ENCODE measurements around the gene C22orf15. TPM values are rescaled to one million over a fixed set of nuclear protein-coding genes. Genes with fewer than 3 reads are reported as not detected.

Gene C22orf15
- total RNA-seq, 1 donor from 2014 or later, result under 0.01 TPM

- peak; percentile 78 to 82 for DNase-seq (ENCODE audit: low read depth in 2 of 2)
Measured at GRCh38 chr22:23750714-23751440, 11.9 kb upstream of the C22orf15 start, which contains the start of gene ZNF70. ZNF70 (minus strand) TSS chr22:23751112; CDS start chr22:23745140, 5,972 bp downstream.

GRCh38 chr22:23751441-23751996 lies 11.3 kb upstream of the C22orf15 start:
- no peak for DNase-seq (ENCODE audit: low read depth in 2 of 2)

DNA sequence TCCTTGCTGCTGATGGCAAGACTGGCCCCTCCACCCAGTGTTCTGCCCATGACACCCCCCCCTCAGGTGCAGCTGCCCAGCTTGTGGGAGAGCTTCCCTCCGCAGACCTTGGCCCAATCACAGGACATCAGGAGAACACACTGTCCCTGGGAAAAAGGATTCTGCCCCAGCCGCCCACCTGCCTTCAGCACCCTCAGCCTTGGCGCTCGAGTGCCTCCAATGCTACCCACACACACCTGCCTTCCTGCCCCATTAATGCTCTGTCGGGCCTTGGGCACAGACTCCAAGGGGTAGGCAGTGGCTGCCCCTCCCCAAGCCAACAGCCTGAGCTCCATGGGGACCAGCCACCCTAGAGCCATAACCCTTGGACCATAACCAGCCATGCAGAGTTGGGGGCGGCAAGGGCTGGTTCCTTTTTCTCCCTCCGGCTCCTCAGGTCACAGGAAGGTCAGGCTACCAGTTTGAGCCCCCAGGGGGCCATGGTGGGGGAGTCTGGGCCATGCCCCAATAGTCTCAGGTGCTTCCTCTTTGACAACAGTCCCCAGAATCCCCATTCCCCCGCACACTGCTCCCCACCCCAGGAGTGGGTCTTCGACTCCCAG lies 10.6 kb upstream of the C22orf15 start:
- DNase-seq (ENCODE audit: low read depth in 2 of 2), result no peak

- no peak for DNase-seq (ENCODE audit: low read depth in 2 of 2)
Measured at GRCh38 chr22:23752750-23753149, 10.0 kb upstream of the C22orf15 start.

GRCh38 chr22:23753385-23753784 lies 9.4 kb upstream of the C22orf15 start:
- DNase-seq (ENCODE audit: low read depth in 2 of 2), result no peak

GRCh38 chr22:23754220-23754919 lies 8.4 kb upstream of the C22orf15 start, which contains the start of gene VPREB3:
VPREB3 (minus strand) TSS chr22:23754425; CDS start chr22:23754363, 62 bp downstream.
- no peak for DNase-seq (ENCODE audit: low read depth in 2 of 2)

GRCh38 chr22:23754980-23755636 lies 7.7 kb upstream of the C22orf15 start:
- DNase-seq (ENCODE audit: low read depth in 2 of 2), result peak; percentile 24 to 91

- DNase-seq (ENCODE audit: low read depth in 2 of 2), result no peak
Measured at GRCh38 chr22:23755711-23756110, 7.1 kb upstream of the C22orf15 start.

DNA sequence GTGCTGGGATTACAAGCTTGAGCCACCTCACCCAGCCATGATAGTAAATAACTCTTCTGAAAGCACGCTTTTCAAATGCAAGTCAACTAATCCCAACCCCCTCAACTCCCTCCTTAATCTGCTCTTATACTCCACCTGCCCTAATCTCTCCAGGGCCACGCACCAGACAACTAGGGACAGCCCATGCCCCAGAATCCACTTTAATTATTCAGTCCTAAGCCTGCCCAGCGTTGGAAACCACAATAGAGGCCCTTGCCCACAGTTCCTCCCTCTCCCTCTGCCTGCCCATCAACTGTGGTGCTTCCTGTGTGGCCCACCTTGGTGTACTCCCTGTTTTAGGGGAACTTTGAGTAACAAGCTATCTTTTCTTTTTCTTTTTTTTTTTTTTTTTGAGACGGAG lies 5.9 kb upstream of the C22orf15 start:
- no peak for DNase-seq (ENCODE audit: low read depth in 2 of 2)

DNA sequence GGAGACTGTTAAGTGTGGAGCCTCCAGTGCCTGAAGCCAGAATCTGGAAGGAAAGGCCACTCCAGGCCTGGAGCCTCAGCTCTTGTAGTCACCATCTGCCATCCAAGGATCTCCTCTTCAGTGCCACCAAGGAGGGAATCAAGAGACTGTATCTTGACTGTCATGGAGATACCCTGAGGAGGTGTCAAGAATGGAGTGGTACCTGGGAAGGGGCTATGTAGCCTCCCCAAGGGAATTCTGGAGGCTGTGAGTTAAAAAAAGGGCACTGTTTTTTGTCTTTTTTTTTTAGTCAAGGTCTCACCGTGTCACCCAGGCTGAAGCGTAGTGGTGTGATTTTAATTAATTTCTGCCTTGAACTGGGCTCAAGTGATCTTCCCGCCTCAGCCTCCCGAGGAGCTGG lies 3.2 kb upstream of the C22orf15 start:
- DNase-seq (ENCODE audit: low read depth in 2 of 2), result no peak

DNA sequence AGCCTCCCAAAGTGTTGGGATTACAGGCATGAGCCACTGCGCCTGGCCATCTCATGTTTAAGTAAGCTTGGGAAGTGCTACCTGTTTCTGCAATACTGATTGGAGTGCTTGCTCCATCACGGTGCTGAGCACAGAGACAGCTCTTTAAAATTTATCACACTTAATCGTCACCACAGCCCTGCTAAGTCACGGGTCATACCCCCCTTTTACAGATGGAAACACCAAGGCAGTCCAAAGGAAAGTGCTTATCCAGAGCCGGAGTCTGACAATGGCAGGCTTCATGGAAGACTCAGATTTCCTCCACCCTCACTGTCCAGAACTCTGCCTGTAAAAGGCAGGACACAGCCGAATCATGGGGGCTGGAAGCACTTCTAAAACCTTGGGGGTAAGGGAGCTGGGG lies 2.7 kb upstream of the C22orf15 start:
- DNase-seq (ENCODE audit: low read depth in 2 of 2), result no peak

DNA sequence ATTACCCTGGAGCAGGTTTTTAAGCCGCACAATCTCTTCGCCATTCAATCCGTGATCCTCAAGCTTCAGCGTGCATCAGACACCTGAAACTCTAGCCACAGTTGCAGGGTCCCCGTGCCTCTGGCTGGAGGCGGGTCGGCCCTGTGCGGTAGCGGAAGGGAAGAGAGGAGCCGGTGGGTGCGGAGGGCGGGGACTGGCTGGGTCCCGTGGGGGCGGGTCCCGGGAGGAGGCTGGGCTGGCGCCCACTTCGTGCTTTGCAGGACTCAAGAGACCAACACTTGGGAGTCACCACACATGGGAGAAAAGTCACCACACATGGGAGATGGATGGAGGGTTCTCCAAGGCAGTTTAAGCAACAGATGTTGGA lies 772 bp downstream of the C22orf15 start:
- no peak for DNase-seq (ENCODE audit: low read depth in 2 of 2)

GRCh38 chr22:23763954-23764353 lies 1.2 kb downstream of the C22orf15 start:
- DNase-seq (ENCODE audit: low read depth in 2 of 2), result no peak

DNA sequence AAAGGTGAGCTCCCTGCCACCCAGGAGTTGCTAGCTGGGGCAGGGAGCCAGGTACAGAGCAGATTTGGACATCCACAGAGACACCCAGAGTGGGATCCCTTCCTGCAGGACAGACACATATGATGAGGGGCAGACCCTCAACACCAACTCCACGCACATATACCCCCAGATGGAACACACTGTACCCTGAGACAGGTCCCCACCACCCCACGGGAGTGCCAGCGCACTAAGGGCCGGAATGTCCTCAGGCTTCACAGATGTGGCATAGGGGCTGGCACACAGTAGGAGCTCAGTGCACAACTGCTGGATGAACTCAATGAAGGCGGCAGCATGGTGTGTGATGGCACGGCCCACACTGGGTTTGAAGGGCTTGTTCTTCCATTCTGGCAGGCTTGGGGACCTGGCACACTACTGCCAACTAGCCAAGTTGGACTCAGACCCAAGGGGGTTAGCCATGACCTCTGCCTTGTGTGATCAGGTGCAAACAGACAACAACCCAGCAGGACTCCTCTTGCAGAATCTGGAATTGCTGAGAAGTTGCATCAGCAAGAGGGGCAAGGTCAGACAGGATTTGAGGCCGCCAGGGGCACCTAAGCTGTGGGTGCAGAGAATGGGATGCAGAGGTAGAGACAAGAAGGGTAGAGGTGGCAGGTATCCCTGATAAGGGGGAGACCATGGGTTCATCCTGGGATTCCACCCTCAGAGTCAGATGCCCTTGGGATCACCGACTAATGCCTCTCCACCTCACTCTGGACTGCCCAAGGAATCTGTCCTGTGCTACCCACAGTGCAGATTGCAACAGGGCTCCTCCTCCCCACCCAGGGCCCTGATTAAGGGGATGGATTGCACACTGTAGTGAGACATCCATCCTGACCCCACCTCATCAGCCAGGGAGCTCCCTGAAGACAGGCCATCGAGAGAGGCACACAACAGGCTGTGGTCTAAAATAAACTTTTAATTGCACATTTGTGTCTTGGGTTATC lies 2.4 kb downstream of the C22orf15 start:
- DNase-seq (ENCODE audit: low read depth in 2 of 2), result no peak

- no peak for DNase-seq (ENCODE audit: low read depth in 2 of 2)
Measured at GRCh38 chr22:23767303-23767672, 4.5 kb downstream of the C22orf15 start.

- peak; percentile 69 to 89 for DNase-seq (ENCODE audit: low read depth in 2 of 2)
Measured at GRCh38 chr22:23767673-23768548, 5.1 kb downstream of the C22orf15 start, which contains the start of gene CHCHD10. CHCHD10 (minus strand) TSS chr22:23767972; CDS start chr22:23767874, 98 bp downstream.

- DNase-seq (ENCODE audit: low read depth in 2 of 2), result no peak
Measured at GRCh38 chr22:23769321-23769965, 6.7 kb downstream of the C22orf15 start.

DNA sequence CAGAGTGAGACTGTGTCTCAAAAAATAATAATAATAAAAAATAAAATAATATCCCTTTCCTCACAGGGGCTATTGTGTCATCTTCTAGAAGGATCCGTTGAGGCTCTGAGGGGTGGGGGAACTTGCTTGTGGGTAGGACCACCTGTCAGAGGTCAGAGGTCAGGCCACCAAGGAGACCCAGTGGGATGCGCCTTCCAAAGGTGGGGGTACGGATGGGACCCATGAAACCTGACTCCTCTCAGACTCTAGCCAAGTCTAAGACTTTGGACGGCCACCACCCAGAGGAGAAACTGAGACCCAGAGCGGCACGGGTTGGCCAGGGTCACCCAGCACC lies 9.5 kb downstream of the C22orf15 start:
- no peak for DNase-seq (ENCODE audit: low read depth in 2 of 2)
